ENCODE results near the gene CADPS2. TPM values are rescaled to one million over a fixed set of nuclear protein-coding genes. Genes with fewer than 3 reads are reported as not detected.

CADPS2 gene
- total and polyA plus RNA-seq, 2 donors (not counting 3 experiments of a cell fraction or from before 2014, with no cell fraction given) = 9.5 to 22.6 TPM

DNA sequence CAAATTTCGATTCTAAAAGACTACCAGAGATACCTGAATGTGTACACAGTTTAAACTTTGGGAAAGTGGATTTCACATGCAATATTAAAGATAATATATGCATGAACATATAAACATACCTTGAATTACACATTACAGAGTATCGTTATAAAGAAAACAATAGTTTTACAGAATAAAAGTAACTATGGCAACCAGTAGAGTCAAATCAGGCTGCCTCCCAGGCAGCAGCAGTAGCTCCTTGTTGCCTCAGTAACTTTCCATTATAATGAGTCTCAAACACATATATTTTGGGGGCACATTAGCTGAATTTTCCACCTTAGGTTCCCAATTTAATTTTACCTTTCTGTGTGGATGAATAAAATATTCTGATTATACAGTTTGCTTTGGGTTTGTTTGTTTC, 417.3 kb downstream of the CADPS2 start:
- Histone ChIP-seq H3K36me3 (ENCODE audit: control insufficient read depth in 2 of 2, extremely low read depth in 1 of 2, insufficient read depth in 2 of 2, low read length in 2 of 2) (no peaks in the 10 kb centered on the region), H3K4me2 (ENCODE audit: insufficient read depth, low read length) (no peak overlapping the region), H4K20me1 (replicated peaks; ENCODE audit: control insufficient read depth, extremely low read depth, insufficient read depth, low read length) (no peaks in the 10 kb centered on the region), H3K27ac (ENCODE audit: insufficient read depth, low read depth, low read length) (no peak overlapping the region), H2AFZ (ENCODE audit: low read depth, low read length) (no peak overlapping the region), H3K4me1 (ENCODE audit: control insufficient read depth, extremely low read depth, insufficient read depth, low read length) (no peaks in the 10 kb centered on the region), H3K4me3 (replicated peaks in 1 of 3; ENCODE audit: insufficient read depth in 1 of 3, low read depth in 1 of 3, low read length in 3 of 3) (no peak overlapping the region), H3K27me3 (ENCODE audit: control insufficient read depth in 2 of 2, insufficient read depth in 2 of 2, low read length in 2 of 2) (no peaks in the 10 kb centered on the region), H3K9ac (replicated peaks; ENCODE audit: extremely low read depth, insufficient read depth, low read length) (no peak overlapping the region), H3K9me1 (replicated peaks; ENCODE audit: control insufficient read depth, extremely low read depth, insufficient read depth, low read length) (no peaks in the 10 kb centered on the region), H3K9me3 (replicated peaks; ENCODE audit: control insufficient read depth, insufficient read depth, low read length) (no peaks in the 10 kb centered on the region), H3K79me2 (ENCODE audit: control insufficient read depth, insufficient read depth, low read length) (no peaks in the 10 kb centered on the region)
- FAIRE-seq = no peak
- no TSS peak for BruUV-seq (replicated peaks)
- dilution Hi-C loops (cut with MboI; ENCODE audit: extremely low pct_ligation_motif_present, low sequenced_read_pairs) (no loop called here), intact Hi-C loops (cut with micrococcal nuclease) (no loop called here)
- TF ChIP-seq JUN (IDR thresholded peaks at IDR 0.05; ENCODE audit: borderline replicate concordance, insufficient read depth, insufficient read length, low read depth) = no peak
- TF ChIP-seq EZH2 (IDR thresholded peaks at IDR 0.05; ENCODE audit: borderline replicate concordance, low read depth, low read length, severe bottlenecking) = no peak
- no peak for TF ChIP-seq POLR2A (IDR thresholded peaks at IDR 0.05; ENCODE audit: low read depth, low read length)
- TF ChIP-seq, protein P1, sequence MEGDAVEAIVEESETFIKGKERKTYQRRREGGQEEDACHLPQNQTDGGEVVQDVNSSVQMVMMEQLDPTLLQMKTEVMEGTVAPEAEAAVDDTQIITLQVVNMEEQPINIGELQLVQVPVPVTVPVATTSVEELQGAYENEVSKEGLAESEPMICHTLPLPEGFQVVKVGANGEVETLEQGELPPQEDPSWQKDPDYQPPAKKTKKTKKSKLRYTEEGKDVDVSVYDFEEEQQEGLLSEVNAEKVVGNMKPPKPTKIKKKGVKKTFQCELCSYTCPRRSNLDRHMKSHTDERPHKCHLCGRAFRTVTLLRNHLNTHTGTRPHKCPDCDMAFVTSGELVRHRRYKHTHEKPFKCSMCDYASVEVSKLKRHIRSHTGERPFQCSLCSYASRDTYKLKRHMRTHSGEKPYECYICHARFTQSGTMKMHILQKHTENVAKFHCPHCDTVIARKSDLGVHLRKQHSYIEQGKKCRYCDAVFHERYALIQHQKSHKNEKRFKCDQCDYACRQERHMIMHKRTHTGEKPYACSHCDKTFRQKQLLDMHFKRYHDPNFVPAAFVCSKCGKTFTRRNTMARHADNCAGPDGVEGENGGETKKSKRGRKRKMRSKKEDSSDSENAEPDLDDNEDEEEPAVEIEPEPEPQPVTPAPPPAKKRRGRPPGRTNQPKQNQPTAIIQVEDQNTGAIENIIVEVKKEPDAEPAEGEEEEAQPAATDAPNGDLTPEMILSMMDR (IDR thresholded peaks at IDR 0.05; ENCODE audit: extremely low read depth in 1 of 2, insufficient read depth in 1 of 2, low read depth in 1 of 2, low read length in 2 of 2) = no peak
- TF ChIP-seq GATA2 (IDR thresholded peaks at IDR 0.05; ENCODE audit: insufficient read depth, insufficient read length, low read depth, low read length) = no peak
- no peak for TF ChIP-seq MYC (IDR thresholded peaks at IDR 0.05; ENCODE audit: low read depth, low read length)
- TF ChIP-seq FOS (IDR thresholded peaks at IDR 0.05; ENCODE audit: borderline replicate concordance, insufficient read depth, low read length) = no peak
- TF ChIP-seq, protein P2, sequence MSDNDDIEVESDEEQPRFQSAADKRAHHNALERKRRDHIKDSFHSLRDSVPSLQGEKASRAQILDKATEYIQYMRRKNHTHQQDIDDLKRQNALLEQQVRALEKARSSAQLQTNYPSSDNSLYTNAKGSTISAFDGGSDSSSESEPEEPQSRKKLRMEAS (IDR thresholded peaks at IDR 0.05; ENCODE audit: insufficient read depth, insufficient read length) = no peak
- TF ChIP-seq POLR2AphosphoS5 (IDR thresholded peaks at IDR 0.05; ENCODE audit: insufficient read depth, low read depth, low read length) = no peak
- ChIA-PET CTCF (no interaction called here), POLR2A (no interaction called here)
- DNase-seq (ENCODE audit: low read depth, low spot score) = no peak
